ENCODE data around the gene CD300H.

Gene CD300H

GRCh38 chr17:74567397-74567796 lies at the start of gene CD300H:
Gene CD300H (minus strand): TSS chr17:74567509.
- DNase-seq: no peak

- DNase-seq: no peak
These were observed 49.4 kb upstream of the CD300H start for GRCh38 chr17:74616696-74617095.

- DNase-seq: no peak
These were observed 44.7 kb upstream of the CD300H start for GRCh38 chr17:74612046-74612445.

- DNase-seq: no peak
These were observed 42.8 kb upstream of the CD300H start for GRCh38 chr17:74610108-74610507.

GRCh38 chr17:74608511-74608910 lies 41.2 kb upstream of the CD300H start:
- no peak for DNase-seq

- no peak for DNase-seq
These were observed 39.9 kb upstream of the CD300H start for GRCh38 chr17:74607221-74607620.

GRCh38 chr17:74606050-74606449 lies 38.7 kb upstream of the CD300H start:
- DNase-seq: no peak

- peak; percentile 82 for DNase-seq
These were observed 38.1 kb upstream of the CD300H start for GRCh38 chr17:74605361-74605760.

GRCh38 chr17:74604761-74605160 lies 37.5 kb upstream of the CD300H start:
- DNase-seq: no peak

GRCh38 chr17:74604200-74604599 lies 36.9 kb upstream of the CD300H start:
- DNase-seq: no peak

- no peak for DNase-seq
These were observed 36.4 kb upstream of the CD300H start for GRCh38 chr17:74603746-74604145.

GRCh38 chr17:74603037-74603635 lies 35.8 kb upstream of the CD300H start:
- no peak for DNase-seq

GRCh38 chr17:74601944-74602572 lies 34.7 kb upstream of the CD300H start:
- DNase-seq: peak; percentile 23

- DNase-seq: no peak
These were observed 32.2 kb upstream of the CD300H start for GRCh38 chr17:74599448-74599939.

GRCh38 chr17:74599023-74599399 lies 31.7 kb upstream of the CD300H start:
- no peak for DNase-seq

GRCh38 chr17:74598346-74599022 lies 31.2 kb upstream of the CD300H start:
- DNase-seq: no peak

GRCh38 chr17:74597069-74597790 lies 29.9 kb upstream of the CD300H start:
- no peak for DNase-seq

- no peak for DNase-seq
These were observed 27.9 kb upstream of the CD300H start for GRCh38 chr17:74595037-74595750.

GRCh38 chr17:74592087-74592990 lies 25.0 kb upstream of the CD300H start, which contains the start of gene CD300LD:
Gene CD300LD (minus strand): TSS chr17:74592283. CDS start chr17:74592202, 81 bp downstream.
- no peak for DNase-seq

GRCh38 chr17:74591503-74591902 lies 24.2 kb upstream of the CD300H start:
- DNase-seq: no peak

GRCh38 chr17:74585711-74586110 lies 18.4 kb upstream of the CD300H start:
- DNase-seq: no peak

All from EL (cell line).